Measurements from ENCODE around the gene NEK10.

DNA sequence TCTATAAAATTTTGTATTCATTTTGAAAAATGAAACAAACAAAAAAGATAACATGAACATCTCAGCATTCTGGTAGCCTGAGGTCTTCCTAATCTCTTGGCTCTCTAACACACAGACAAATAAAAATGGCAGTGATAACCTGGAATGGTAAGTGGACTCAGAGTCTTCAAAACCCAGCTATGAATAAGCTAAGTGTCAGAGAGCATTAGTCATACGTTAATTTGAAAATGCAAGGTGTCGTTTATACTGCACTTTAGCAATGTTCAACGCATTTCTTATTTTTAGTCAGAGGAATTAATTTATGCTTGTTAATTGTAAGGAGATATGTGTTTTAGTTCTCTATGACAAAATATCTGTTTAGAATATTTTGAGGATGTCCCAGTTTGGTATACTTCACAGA, 294.3 kb downstream of the NEK10 start:
- TF ChIP-seq, protein P1, sequence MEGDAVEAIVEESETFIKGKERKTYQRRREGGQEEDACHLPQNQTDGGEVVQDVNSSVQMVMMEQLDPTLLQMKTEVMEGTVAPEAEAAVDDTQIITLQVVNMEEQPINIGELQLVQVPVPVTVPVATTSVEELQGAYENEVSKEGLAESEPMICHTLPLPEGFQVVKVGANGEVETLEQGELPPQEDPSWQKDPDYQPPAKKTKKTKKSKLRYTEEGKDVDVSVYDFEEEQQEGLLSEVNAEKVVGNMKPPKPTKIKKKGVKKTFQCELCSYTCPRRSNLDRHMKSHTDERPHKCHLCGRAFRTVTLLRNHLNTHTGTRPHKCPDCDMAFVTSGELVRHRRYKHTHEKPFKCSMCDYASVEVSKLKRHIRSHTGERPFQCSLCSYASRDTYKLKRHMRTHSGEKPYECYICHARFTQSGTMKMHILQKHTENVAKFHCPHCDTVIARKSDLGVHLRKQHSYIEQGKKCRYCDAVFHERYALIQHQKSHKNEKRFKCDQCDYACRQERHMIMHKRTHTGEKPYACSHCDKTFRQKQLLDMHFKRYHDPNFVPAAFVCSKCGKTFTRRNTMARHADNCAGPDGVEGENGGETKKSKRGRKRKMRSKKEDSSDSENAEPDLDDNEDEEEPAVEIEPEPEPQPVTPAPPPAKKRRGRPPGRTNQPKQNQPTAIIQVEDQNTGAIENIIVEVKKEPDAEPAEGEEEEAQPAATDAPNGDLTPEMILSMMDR (IDR thresholded peaks at IDR 0.05; ENCODE audit: low read length), result no peak
- TF ChIP-seq EZH2phosphoT487 (IDR thresholded peaks at IDR 0.05; ENCODE audit: low read length), result no peak
- TF ChIP-seq EZH2 (optimal IDR thresholded peaks at IDR 0.05; ENCODE audit: low read depth, low read length), result no peak

Data from MM.1S (cell line).